Fibroblast of mammary gland (primary cell): ENCODE measurements around the gene MNAT1.

ENCODE experiments used
- DNase-seq: peaks from one replicate; pipeline ENCODE4 v3.0.0-alpha.2; 2010; ENCODE audit warnings: low read depth
- H3K4me3 ChIP-seq: 2 replicates; pipeline ENCODE4 v1.5.1; 2011; ENCODE audit warnings: low read depth, mild to moderate bottlenecking, low read length, moderate library complexity; ENCODE audit not compliant: control insufficient read depth
- TF ChIP-seq, protein P1 (sequence below): conservative IDR thresholded peaks from 2 replicates; pipeline ENCODE4 v1.5.1; 2011; ENCODE audit warnings: low read depth, low read length, inconsistent platforms; ENCODE audit not compliant: control insufficient read depth, insufficient read depth

The MNAT1 gene

GRCh38 chr14:60893911-60894310, 159.3 kb downstream of the MNAT1 start:
- TF ChIP-seq, protein P1, sequence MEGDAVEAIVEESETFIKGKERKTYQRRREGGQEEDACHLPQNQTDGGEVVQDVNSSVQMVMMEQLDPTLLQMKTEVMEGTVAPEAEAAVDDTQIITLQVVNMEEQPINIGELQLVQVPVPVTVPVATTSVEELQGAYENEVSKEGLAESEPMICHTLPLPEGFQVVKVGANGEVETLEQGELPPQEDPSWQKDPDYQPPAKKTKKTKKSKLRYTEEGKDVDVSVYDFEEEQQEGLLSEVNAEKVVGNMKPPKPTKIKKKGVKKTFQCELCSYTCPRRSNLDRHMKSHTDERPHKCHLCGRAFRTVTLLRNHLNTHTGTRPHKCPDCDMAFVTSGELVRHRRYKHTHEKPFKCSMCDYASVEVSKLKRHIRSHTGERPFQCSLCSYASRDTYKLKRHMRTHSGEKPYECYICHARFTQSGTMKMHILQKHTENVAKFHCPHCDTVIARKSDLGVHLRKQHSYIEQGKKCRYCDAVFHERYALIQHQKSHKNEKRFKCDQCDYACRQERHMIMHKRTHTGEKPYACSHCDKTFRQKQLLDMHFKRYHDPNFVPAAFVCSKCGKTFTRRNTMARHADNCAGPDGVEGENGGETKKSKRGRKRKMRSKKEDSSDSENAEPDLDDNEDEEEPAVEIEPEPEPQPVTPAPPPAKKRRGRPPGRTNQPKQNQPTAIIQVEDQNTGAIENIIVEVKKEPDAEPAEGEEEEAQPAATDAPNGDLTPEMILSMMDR: no peak
- no peak for DNase-seq
- H3K4me3 ChIP-seq: no peak overlapping the region

DNA sequence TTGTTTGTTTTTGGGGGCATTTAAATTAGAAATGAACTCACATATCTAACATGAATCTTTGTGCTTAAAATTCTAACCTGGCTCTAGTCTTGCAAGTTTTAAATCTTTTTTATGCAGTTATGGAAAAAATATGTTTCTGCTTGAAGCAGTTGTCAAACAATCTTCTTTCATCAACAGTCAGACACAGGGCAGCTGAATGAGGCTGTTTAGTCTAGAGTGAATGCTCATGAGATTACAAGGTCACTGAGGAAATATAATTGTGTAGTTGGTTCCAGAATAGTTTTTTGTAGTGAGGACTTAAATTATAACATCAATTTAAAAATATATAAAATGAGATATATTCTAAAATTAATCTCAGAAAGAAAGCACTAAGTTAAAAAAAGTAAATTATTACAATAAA, 169.8 kb downstream of the MNAT1 start:
- no peak for DNase-seq
- TF ChIP-seq, protein P1: no peak

GRCh38 chr14:60905923-60906322, 171.4 kb downstream of the MNAT1 start:
- TF ChIP-seq, protein P1: no peak
- DNase-seq: peak; percentile 19
- H3K4me3 ChIP-seq: no peak overlapping the region

More for the DNA sequence above, 169.8 kb downstream of the MNAT1 start:
- H3K4me3 ChIP-seq: no peak overlapping the region

- H3K4me3 ChIP-seq: no peak overlapping the region
- DNase-seq: no peak
- TF ChIP-seq, protein P1: no peak
Measured at GRCh38 chr14:60915781-60916180, 181.2 kb downstream of the MNAT1 start.

- TF ChIP-seq, protein P1: no peak
- DNase-seq: peak; percentile 65
- H3K4me3 ChIP-seq: no peak overlapping the region
Measured at GRCh38 chr14:60922050-60922449, 187.5 kb downstream of the MNAT1 start.

DNA sequence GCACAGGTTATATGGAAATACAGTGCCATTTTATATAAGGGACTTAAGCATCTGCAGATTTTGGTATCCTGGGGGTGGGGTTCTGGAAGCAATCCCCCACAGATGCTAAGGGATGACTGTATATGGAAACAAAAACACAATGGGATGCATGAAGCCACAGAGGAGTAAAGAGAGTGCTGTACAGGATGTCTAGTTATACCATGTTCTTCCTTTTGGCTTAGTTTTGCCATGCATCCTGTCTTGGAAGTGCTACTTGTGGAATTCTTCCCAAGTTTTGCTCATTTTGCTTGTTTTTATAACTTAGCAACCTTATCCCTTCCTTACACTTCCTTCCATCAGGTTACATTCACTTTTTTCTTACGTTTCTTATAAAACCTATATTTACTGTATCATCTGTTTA, 190.7 kb downstream of the MNAT1 start:
- TF ChIP-seq, protein P1: no peak
- no peak overlapping the region for H3K4me3 ChIP-seq

DNA sequence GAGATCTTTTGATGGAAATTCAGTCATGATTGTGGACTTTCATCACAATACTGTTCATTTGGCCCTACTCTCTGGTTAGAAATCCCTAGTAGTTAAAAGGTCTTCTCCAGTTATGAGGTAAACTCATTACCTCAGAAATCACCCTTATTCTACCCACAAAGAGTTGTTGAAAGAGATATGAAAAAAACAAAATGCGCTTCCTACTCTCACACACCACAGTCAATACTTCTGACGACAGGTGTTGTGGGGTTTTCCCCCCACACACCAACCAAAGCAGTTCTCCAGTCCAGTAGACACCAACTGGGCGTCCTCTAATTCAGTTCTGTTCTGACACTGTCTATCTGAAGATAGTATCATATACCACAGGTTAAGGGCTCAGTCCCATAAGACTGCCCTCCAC, 191.4 kb downstream of the MNAT1 start:
- DNase-seq: no peak
- TF ChIP-seq, protein P1: no peak
- no peak overlapping the region for H3K4me3 ChIP-seq

More for the DNA sequence above, 190.7 kb downstream of the MNAT1 start:
- DNase-seq: no peak
